PC-3 (cell line): Measurements from ENCODE around the gene SULT6B1. TPM values are rescaled to one million over a fixed set of nuclear protein-coding genes. Genes with fewer than 3 reads are reported as not detected.

Source experiments
- ATAC-seq: fragments of 200-7000 bp; cut with Tn5 transposase; 2 replicates; pipeline ENCODE4 v1.9.1; 2020; ENCODE audit warnings: mild to moderate bottlenecking, moderate library complexity
- BruUV-seq: library from RNA; stranded (reverse); fragments of 400-500 nt; replicated peaks from 2 replicates; lab custom pipeline; 2021; lab: Mats Ljungman, UMichigan
- CTCF ChIA-PET: fragments of 300-600 bp; sonication (Branson Sonifier 250); formaldehyde crosslinking; loops from one replicate; lab custom pipeline; 2022; ENCODE audit warnings: antibody characterized with exemption; lab: Charles Lee
- POLR2A ChIA-PET: fragments of 300-600 bp; sonication (Branson Sonifier 250); formaldehyde crosslinking; loops from one replicate; lab custom pipeline; 2022; ENCODE audit warnings: antibody characterized with exemption; ENCODE audit not compliant: unreplicated experiment; lab: Charles Lee
- DNase-seq: peaks from one replicate; pipeline ENCODE4 v3.0.0-alpha.2; 2015
- H2AFZ ChIP-seq: fragments of 300-600 bp; sonication (generic); 2 replicates; pipeline ENCODE4 v1.6.0; 2016; ENCODE audit warnings: antibody characterized with exemption, low read length
- H3F3A ChIP-seq: fragments of 300-600 bp; sonication (generic); one replicate; pipeline ENCODE4 v1.6.0; 2017; ENCODE audit warnings: antibody characterized with exemption, low read length, control low read depth, mild to moderate bottlenecking; ENCODE audit not compliant: unreplicated experiment
- H3K27ac ChIP-seq: fragments of 300-600 bp; sonication (generic); 2 replicates; pipeline ENCODE4 v1.5.1; 2016; ENCODE audit warnings: mild to moderate bottlenecking, low read length
- H3K27me3 ChIP-seq: fragments of 300-600 bp; sonication (generic); 2 replicates; pipeline ENCODE4 v1.6.1; 2016; ENCODE audit warnings: low read length, mixed read lengths
- H3K36me3 ChIP-seq: fragments of 300-600 bp; sonication (generic); 2 replicates; pipeline ENCODE4 v1.6.1; 2016; ENCODE audit warnings: low read depth, mixed run types, low read length, mixed read lengths
- H3K4me1 ChIP-seq: fragments of 300-600 bp; sonication (generic); 2 replicates; pipeline ENCODE4 v1.5.1; 2016; ENCODE audit warnings: low read length; ENCODE audit not compliant: insufficient read depth
- H3K4me2 ChIP-seq: fragments of 300-600 bp; sonication (generic); 2 replicates; pipeline ENCODE4 v1.6.0; 2016; ENCODE audit warnings: low read length
- H3K4me3 ChIP-seq: fragments of 300-600 bp; sonication (generic); 2 replicates; pipeline ENCODE4 v1.5.1; 2016; ENCODE audit warnings: mild to moderate bottlenecking, low read length, mixed read lengths
- H3K79me2 ChIP-seq: fragments of 300-600 bp; sonication (generic); 2 replicates; pipeline ENCODE4 v1.6.1; 2017; ENCODE audit warnings: low read length, mixed read lengths
- H3K9ac ChIP-seq: fragments of 300-600 bp; sonication (generic); 2 replicates; pipeline ENCODE4 v1.6.0; 2016; ENCODE audit warnings: mild to moderate bottlenecking, low read length
- H3K9me2 ChIP-seq: fragments of 300-600 bp; sonication (generic); replicated peaks from 2 replicates; pipeline ENCODE4 v1.6.1; 2016; ENCODE audit warnings: mixed run types, low read length, mixed read lengths
- H3K9me3 ChIP-seq: fragments of 300-600 bp; sonication (generic); 2 replicates; pipeline ENCODE4 v1.6.1; 2016; ENCODE audit warnings: low read length, mixed read lengths
- H4K20me1 ChIP-seq: fragments of 300-600 bp; sonication (generic); 2 replicates; pipeline ENCODE4 v1.6.1; 2016; ENCODE audit warnings: low read length, mixed read lengths
- CTCF ChIP-seq: fragments of 300-600 bp; sonication (generic); conservative IDR thresholded peaks from 2 replicates; pipeline ENCODE4 v1.5.1; 2017; ENCODE audit warnings: antibody characterized with exemption, low read depth, mild to moderate bottlenecking, low read length
- EZH2 ChIP-seq: fragments of 300-600 bp; sonication (generic); IDR thresholded peaks from one replicate; pipeline ENCODE4 v1.6.1; 2017; ENCODE audit warnings: antibody characterized with exemption, mild to moderate bottlenecking, low read length; ENCODE audit not compliant: unreplicated experiment
- EZH2phosphoT487 ChIP-seq: fragments of 300-600 bp; sonication (generic); IDR thresholded peaks from 2 replicates; pipeline ENCODE4 v1.6.1; 2018; ENCODE audit warnings: mild to moderate bottlenecking, antibody characterized with exemption, low read length, borderline replicate concordance
- intact Hi-C: fragments of 100-400 bp; cut with micrococcal nuclease; formaldehyde crosslinking; loops from 2 replicates; pipeline ENCODE4 v1.9.0; 2023
- total RNA-seq: library from RNA; depleted of rRNA; stranded (reverse); fragments of >200 nt; gene quantifications from 2 replicates; pipeline ENCODE4 v1.2.3, GENCODE V29; 2014

The SULT6B1 gene
- total RNA-seq, 1 experiment from 2014 or later: not detected

- no peak overlapping the region for H3K27ac ChIP-seq
- no peak for ATAC-seq
- peaks cover 4% of the 10 kb centered on the region for H3K79me2 ChIP-seq
- no peaks in the 10 kb centered on the region for H3K27me3 ChIP-seq
- H3F3A ChIP-seq: no peaks in the 10 kb centered on the region
- H2AFZ ChIP-seq: no peak overlapping the region
- H3K9ac ChIP-seq: no peak overlapping the region
- H3K36me3 ChIP-seq: no peaks in the 10 kb centered on the region
- H4K20me1 ChIP-seq: no peaks in the 10 kb centered on the region
- ChIA-PET POLR2A (no interaction called here), CTCF (no interaction called here)
- intact Hi-C loops: no loop called here
- H3K9me2 ChIP-seq: no peaks in the 10 kb centered on the region
- no peak overlapping the region for H3K4me3 ChIP-seq
- H3K4me1 ChIP-seq: peaks cover 18% of the 10 kb centered on the region
- H3K9me3 ChIP-seq: no peaks in the 10 kb centered on the region
- DNase-seq: no peak
- TF ChIP-seq CTCF (no peak), EZH2 (no peak), EZH2phosphoT487 (no peak)
- BruUV-seq: no TSS peak
- no peak overlapping the region for H3K4me2 ChIP-seq
Measured at GRCh38 chr2:37191747-37192146, 3.3 kb upstream of the SULT6B1 start.

DNA sequence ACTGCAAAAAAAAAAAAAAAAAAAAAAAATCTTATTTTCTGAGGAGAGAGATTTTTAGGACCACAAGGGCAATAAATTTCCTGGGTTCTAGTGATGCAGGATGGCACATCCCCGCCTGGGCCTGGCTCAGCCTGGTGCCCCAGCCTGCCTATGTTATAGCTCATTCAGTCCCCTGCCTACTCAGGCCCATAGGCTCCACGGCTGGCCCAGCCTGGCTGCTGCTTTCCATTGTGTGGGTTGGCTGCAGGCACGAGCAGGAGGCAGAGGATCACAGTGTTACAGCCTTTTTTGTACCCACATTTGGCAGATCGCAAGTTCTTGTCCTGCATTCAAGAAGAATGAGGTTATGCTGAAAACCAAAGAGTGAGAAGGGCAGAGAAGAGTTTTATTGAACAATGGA is 2.8 kb upstream of the SULT6B1 start:
- Histone ChIP-seq H3K79me2 (no peaks in the 10 kb centered on the region; the same call in 1 of the 2 replicates), H3F3A (no peaks in the 10 kb centered on the region), H3K27ac (no peak overlapping the region), H3K4me3 (no peak overlapping the region), H3K9me2 (no peaks in the 10 kb centered on the region), H2AFZ (no peak overlapping the region), H3K36me3 (no peaks in the 10 kb centered on the region), H4K20me1 (no peaks in the 10 kb centered on the region), H3K27me3 (no peaks in the 10 kb centered on the region), H3K9me3 (no peaks in the 10 kb centered on the region), H3K4me2 (no peak overlapping the region), H3K4me1 (peaks cover 18% of the 10 kb centered on the region), H3K9ac (no peak overlapping the region)
- CTCF ChIA-PET: no interaction called here
- POLR2A ChIA-PET: no interaction called here
- DNase-seq (no peak), ATAC-seq (no peak)
- TF ChIP-seq EZH2phosphoT487 (no peak), EZH2 (no peak), CTCF (no peak)
- intact Hi-C loops: no loop called here
- no TSS peak for BruUV-seq

GRCh38 chr2:37190290-37190689 is 1.8 kb upstream of the SULT6B1 start:
- no TSS peak for BruUV-seq

More at GRCh38 chr2:37190290-37190689, 1.8 kb upstream of the SULT6B1 start:
- Histone ChIP-seq H4K20me1 (no peaks in the 10 kb centered on the region), H3K27me3 (no peaks in the 10 kb centered on the region), H3K9ac (no peak overlapping the region), H3F3A (no peaks in the 10 kb centered on the region), H2AFZ (peak overlapping the region; percentile 35; the same call in 1 of the 2 replicates), H3K79me2 (no peaks in the 10 kb centered on the region), H3K27ac (peak overlapping the region; percentile 34), H3K4me1 (peaks cover 14% of the 10 kb centered on the region), H3K4me3 (no peak overlapping the region), H3K4me2 (peak overlapping the region; percentile 47), H3K36me3 (no peaks in the 10 kb centered on the region), H3K9me3 (no peaks in the 10 kb centered on the region), H3K9me2 (no peaks in the 10 kb centered on the region)
- DNase-seq (no peak), ATAC-seq (peak; percentile 19)
- CTCF ChIA-PET: no interaction called here
- TF ChIP-seq EZH2phosphoT487: no peak
- no peak for TF ChIP-seq CTCF
- no peak for TF ChIP-seq EZH2
- intact Hi-C loops: no loop called here
- POLR2A ChIA-PET: interaction anchor here (0.6 kb wide), 1 partner anchor 21 kb away, joined by 3 read pairs; no protein-coding TSS in a partner anchor
